Mesendoderm (in vitro differentiated cells): Measurements from ENCODE around the gene BMPR1B.

Experiments used
- DNase-seq: peaks from one replicate; pipeline ENCODE4 v3.0.0; 2013
- H2AK5ac ChIP-seq: 2 replicates; pipeline ENCODE4 v1.6.1; 2013; ENCODE audit warnings: low read length, inconsistent platforms
- H2BK120ac ChIP-seq: 2 replicates; pipeline ENCODE4 v1.6.1; 2013; ENCODE audit warnings: low read depth, mild to moderate bottlenecking, low read length, moderate library complexity, mixed read lengths
- H2BK15ac ChIP-seq: replicated peaks from 2 replicates; pipeline ENCODE4 v1.6.1; 2013; ENCODE audit warnings: low read depth, mild to moderate bottlenecking, moderate library complexity
- H2BK5ac ChIP-seq: 2 replicates; pipeline ENCODE4 v1.6.1; 2013; ENCODE audit warnings: low read length, inconsistent platforms
- H3K18ac ChIP-seq: 2 replicates; pipeline ENCODE4 v1.6.1; 2013; ENCODE audit warnings: mild to moderate bottlenecking, low read length, mixed read lengths
- H3K23ac ChIP-seq: one replicate; pipeline ENCODE4 v1.6.1; 2013; ENCODE audit warnings: low read length
- H3K27ac ChIP-seq: 2 replicates; pipeline ENCODE4 v1.5.1; 2013; ENCODE audit warnings: low read depth, mild to moderate bottlenecking, inconsistent platforms, low read length, moderate library complexity
- H3K27me3 ChIP-seq: 2 replicates; pipeline ENCODE4 v1.6.1; 2013; ENCODE audit warnings: low read length, control low read depth, mild to moderate bottlenecking, inconsistent platforms; ENCODE audit not compliant: insufficient read depth, poor library complexity
- H3K36me3 ChIP-seq: 2 replicates; pipeline ENCODE4 v1.6.1; 2013; ENCODE audit warnings: low read length, inconsistent platforms; ENCODE audit not compliant: control insufficient read depth, insufficient read depth
- H3K4ac ChIP-seq: one replicate; pipeline ENCODE4 v1.6.1; 2013; ENCODE audit warnings: low read depth, mild to moderate bottlenecking, low read length, moderate library complexity
- H3K4me1 ChIP-seq: 2 replicates; pipeline ENCODE4 v1.6.1; 2013; ENCODE audit warnings: low read depth, low read length, inconsistent platforms; ENCODE audit not compliant: control insufficient read depth
- H3K4me2 ChIP-seq: 2 replicates; pipeline ENCODE4 v1.6.1; 2013; ENCODE audit warnings: low read length
- H3K4me3 ChIP-seq: 2 replicates; pipeline ENCODE4 v1.5.1; 2013; ENCODE audit warnings: mild to moderate bottlenecking, low read length
- H3K56ac ChIP-seq: one replicate; pipeline ENCODE4 v1.6.1; 2013; ENCODE audit warnings: low read length
- H3K79me1 ChIP-seq: 2 replicates; pipeline ENCODE4 v1.6.1; 2013; ENCODE audit warnings: low read length, inconsistent platforms
- H3K79me2 ChIP-seq: 2 replicates; pipeline ENCODE4 v1.6.1; 2013; ENCODE audit warnings: mild to moderate bottlenecking, low read length; ENCODE audit not compliant: control insufficient read depth, insufficient read depth
- H3K9ac ChIP-seq: 2 replicates; pipeline ENCODE4 v1.6.1; 2013; ENCODE audit warnings: low read length, inconsistent platforms
- H4K5ac ChIP-seq: one replicate; pipeline ENCODE4 v1.6.1; 2013; ENCODE audit warnings: low read length
- H4K8ac ChIP-seq: one replicate; pipeline ENCODE4 v1.6.1; 2013; ENCODE audit warnings: low read depth, mild to moderate bottlenecking, control low read depth, low read length, moderate library complexity
- WGBS: extraction: QIAGEN DNeasy Blood & Tissue Kit; methylation state at CpG from one replicate; pipeline ENCODE4 v1.1.7; 2013; ENCODE audit warnings: low lambda C conversion rate, missing lambda C conversion rate; ENCODE audit not compliant: insufficient coverage; ENCODE audit errors: extremely low coverage; 5-methylcytosine and 5-hydroxymethylcytosine counted together

The BMPR1B gene

GRCh38 chr4:95004912-95005311 lies 247.2 kb downstream of the BMPR1B start:
- DNase-seq, result no peak
- H3K79me2 ChIP-seq, result no peaks in the 10 kb centered on the region
- no peak overlapping the region for H3K18ac ChIP-seq
- no peak overlapping the region for H4K8ac ChIP-seq
- no peak overlapping the region for H3K4ac ChIP-seq
- no peak overlapping the region for H4K5ac ChIP-seq
- H3K79me1 ChIP-seq, result no peaks in the 10 kb centered on the region
- no peak overlapping the region for H2BK5ac ChIP-seq
- no peak overlapping the region for H2BK120ac ChIP-seq
- H2BK15ac ChIP-seq, result no peak overlapping the region
- H3K36me3 ChIP-seq, result no peaks in the 10 kb centered on the region
- no peak overlapping the region for H2AK5ac ChIP-seq
- H3K23ac ChIP-seq, result no peak overlapping the region
- no peak overlapping the region for H3K4me2 ChIP-seq
- no peak overlapping the region for H3K27ac ChIP-seq
- H3K4me1 ChIP-seq, result no peaks in the 10 kb centered on the region
- H3K27me3 ChIP-seq, result no peaks in the 10 kb centered on the region
- no peak overlapping the region for H3K9ac ChIP-seq
- H3K56ac ChIP-seq, result no peak overlapping the region
- no peak overlapping the region for H3K4me3 ChIP-seq

GRCh38 chr4:95007998-95008397 lies 250.2 kb downstream of the BMPR1B start:
- Histone ChIP-seq H3K9ac (no peak overlapping the region), H3K79me1 (no peaks in the 10 kb centered on the region), H3K18ac (no peak overlapping the region), H3K36me3 (no peaks in the 10 kb centered on the region), H2AK5ac (no peak overlapping the region), H3K56ac (no peak overlapping the region), H3K79me2 (no peaks in the 10 kb centered on the region), H3K27ac (no peak overlapping the region), H3K4ac (no peak overlapping the region), H3K4me2 (no peak overlapping the region), H4K8ac (no peak overlapping the region), H2BK15ac (no peak overlapping the region), H3K27me3 (no peaks in the 10 kb centered on the region), H2BK120ac (no peak overlapping the region), H3K23ac (no peak overlapping the region), H2BK5ac (no peak overlapping the region), H4K5ac (no peak overlapping the region), H3K4me1 (no peaks in the 10 kb centered on the region), H3K4me3 (no peak overlapping the region)
- no CpG with 5 or more reads among the region's 3 CpGs for WGBS
- no peak for DNase-seq

GRCh38 chr4:95013236-95013635 lies 255.5 kb downstream of the BMPR1B start:
- Histone ChIP-seq H3K27ac (no peak overlapping the region), H2BK15ac (no peak overlapping the region), H2AK5ac (no peak overlapping the region), H3K27me3 (no peaks in the 10 kb centered on the region), H3K79me2 (no peaks in the 10 kb centered on the region), H2BK5ac (no peak overlapping the region), H3K4me2 (no peak overlapping the region), H3K18ac (no peak overlapping the region), H3K4me3 (no peak overlapping the region), H3K23ac (no peak overlapping the region), H4K8ac (no peak overlapping the region), H3K79me1 (no peaks in the 10 kb centered on the region), H2BK120ac (no peak overlapping the region), H3K36me3 (no peaks in the 10 kb centered on the region), H3K4me1 (no peaks in the 10 kb centered on the region), H3K9ac (no peak overlapping the region), H3K4ac (no peak overlapping the region), H4K5ac (no peak overlapping the region), H3K56ac (no peak overlapping the region)
- 100% methylated on average over 2 of the region's 2 CpGs for WGBS
- DNase-seq, result no peak

GRCh38 chr4:95014068-95014467 lies 256.3 kb downstream of the BMPR1B start:
- Histone ChIP-seq H3K9ac (no peak overlapping the region), H2BK120ac (no peak overlapping the region), H2BK5ac (no peak overlapping the region), H3K27ac (no peak overlapping the region), H3K23ac (no peak overlapping the region), H3K27me3 (no peaks in the 10 kb centered on the region), H4K8ac (no peak overlapping the region), H3K4me2 (no peak overlapping the region), H3K4ac (no peak overlapping the region), H2BK15ac (no peak overlapping the region), H3K56ac (no peak overlapping the region), H3K4me3 (no peak overlapping the region), H3K4me1 (no peaks in the 10 kb centered on the region), H2AK5ac (no peak overlapping the region), H3K79me2 (no peaks in the 10 kb centered on the region), H3K36me3 (no peaks in the 10 kb centered on the region), H4K5ac (no peak overlapping the region), H3K79me1 (no peaks in the 10 kb centered on the region), H3K18ac (no peak overlapping the region)
- DNase-seq, result no peak
- WGBS, result no CpG with 5 or more reads among the region's 1 CpG

GRCh38 chr4:95017305-95018064 lies 259.7 kb downstream of the BMPR1B start:
- no peak overlapping the region for H4K5ac ChIP-seq
- no peak overlapping the region for H3K4me3 ChIP-seq
- H3K27ac ChIP-seq, result no peak overlapping the region
- H2BK120ac ChIP-seq, result no peak overlapping the region
- no peaks in the 10 kb centered on the region for H3K79me2 ChIP-seq
- H3K36me3 ChIP-seq, result no peaks in the 10 kb centered on the region
- H3K23ac ChIP-seq, result no peak overlapping the region
- H3K79me1 ChIP-seq, result no peaks in the 10 kb centered on the region
- H3K4ac ChIP-seq, result no peak overlapping the region
- H2BK15ac ChIP-seq, result no peak overlapping the region
- no peak for DNase-seq
- H3K9ac ChIP-seq, result no peak overlapping the region
- H3K18ac ChIP-seq, result no peak overlapping the region
- no peak overlapping the region for H4K8ac ChIP-seq
- no peak overlapping the region for H3K4me2 ChIP-seq
- H2BK5ac ChIP-seq, result no peak overlapping the region
- no peak overlapping the region for H2AK5ac ChIP-seq
- H3K27me3 ChIP-seq, result no peaks in the 10 kb centered on the region
- no CpG with 5 or more reads among the region's 3 CpGs for WGBS
- H3K4me1 ChIP-seq, result no peaks in the 10 kb centered on the region
- H3K56ac ChIP-seq, result no peak overlapping the region

- no peaks in the 10 kb centered on the region for H3K4me1 ChIP-seq
- no peak overlapping the region for H3K18ac ChIP-seq
- no peak overlapping the region for H3K4ac ChIP-seq
- no peak overlapping the region for H3K23ac ChIP-seq
- H3K27me3 ChIP-seq, result no peaks in the 10 kb centered on the region
- H4K5ac ChIP-seq, result no peak overlapping the region
- H3K9ac ChIP-seq, result no peak overlapping the region
- H4K8ac ChIP-seq, result no peak overlapping the region
- H3K79me2 ChIP-seq, result no peaks in the 10 kb centered on the region
- no peak overlapping the region for H2BK120ac ChIP-seq
- H3K27ac ChIP-seq, result no peak overlapping the region
- H2BK5ac ChIP-seq, result no peak overlapping the region
- H3K4me3 ChIP-seq, result no peak overlapping the region
- no peak for DNase-seq
- no CpG with 5 or more reads among the region's 5 CpGs for WGBS
- no peak overlapping the region for H2BK15ac ChIP-seq
- no peaks in the 10 kb centered on the region for H3K36me3 ChIP-seq
- no peak overlapping the region for H3K56ac ChIP-seq
- H2AK5ac ChIP-seq, result no peak overlapping the region
- H3K79me1 ChIP-seq, result no peaks in the 10 kb centered on the region
- no peak overlapping the region for H3K4me2 ChIP-seq
Observed at GRCh38 chr4:95018785-95019184, 261.0 kb downstream of the BMPR1B start.
